ENCODE data around the gene PPP4R2. TPM values are rescaled to one million over a fixed set of nuclear protein-coding genes. Genes with fewer than 3 reads are reported as not detected.

The PPP4R2 gene
- total and polyA plus RNA-seq, 2 donors (not counting 3 experiments of a cell fraction or from before 2014, with no cell fraction given) = 6.5 to 74.4 TPM

DNA sequence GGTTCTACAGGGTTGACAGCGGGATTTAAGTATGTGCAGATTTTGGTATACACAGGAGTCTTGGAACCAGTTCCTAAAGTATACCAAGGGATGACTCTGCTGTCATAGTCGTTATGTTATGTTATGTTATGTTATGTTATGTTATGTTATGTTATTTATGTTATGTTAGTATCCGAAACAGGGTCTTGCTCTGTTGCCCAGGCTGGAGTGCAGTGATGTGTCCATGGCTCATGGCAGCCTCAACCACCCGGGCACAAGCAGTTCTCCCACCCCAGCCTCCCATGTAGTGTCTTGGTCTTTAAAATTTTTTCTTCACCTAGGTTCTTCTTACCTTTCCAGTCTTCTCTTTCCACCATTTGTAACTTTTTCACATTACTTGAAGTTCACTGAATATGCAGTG is 21.7 kb downstream of the PPP4R2 start:
- Histone ChIP-seq H3K4me2 (ENCODE audit: insufficient read depth, low read length) (no peak overlapping the region), H3K9me3 (replicated peaks; ENCODE audit: control insufficient read depth, insufficient read depth, low read length) (no peaks in the 10 kb centered on the region), H3K9ac (replicated peaks; ENCODE audit: extremely low read depth, insufficient read depth, low read length) (no peak overlapping the region), H3K4me1 (ENCODE audit: control insufficient read depth, extremely low read depth, insufficient read depth, low read length) (no peaks in the 10 kb centered on the region), H3K79me2 (ENCODE audit: control insufficient read depth, insufficient read depth, low read length) (peaks cover 99% of the 10 kb centered on the region), H4K20me1 (replicated peaks; ENCODE audit: control insufficient read depth, extremely low read depth, insufficient read depth, low read length) (peaks cover 29% of the 10 kb centered on the region), H2AFZ (ENCODE audit: low read depth, low read length) (no peak overlapping the region), H3K36me3 (ENCODE audit: control insufficient read depth in 2 of 2, extremely low read depth in 1 of 2, insufficient read depth in 2 of 2, low read length in 2 of 2) (no peaks in the 10 kb centered on the region), H3K4me3 (replicated peaks in 1 of 3; ENCODE audit: insufficient read depth in 1 of 3, low read depth in 1 of 3, low read length in 3 of 3) (no peak overlapping the region), H3K9me1 (replicated peaks; ENCODE audit: control insufficient read depth, extremely low read depth, insufficient read depth, low read length) (no peaks in the 10 kb centered on the region), H3K27ac (ENCODE audit: insufficient read depth, low read depth, low read length) (no peak overlapping the region), H3K27me3 (ENCODE audit: control insufficient read depth in 2 of 2, insufficient read depth in 2 of 2, low read length in 2 of 2) (no peaks in the 10 kb centered on the region)
- POLR2A ChIA-PET = no interaction called here
- intact Hi-C loops (cut with micrococcal nuclease) (loop anchor here (2.0 kb wide), 1 partner anchor 19 kb away; no protein-coding TSS in a partner anchor), dilution Hi-C loops (cut with MboI; ENCODE audit: extremely low pct_ligation_motif_present, low sequenced_read_pairs) (no loop called here)
- FAIRE-seq (no peak), DNase-seq (ENCODE audit: low read depth, low spot score) (no peak)
- TF ChIP-seq EZH2 (IDR thresholded peaks at IDR 0.05; ENCODE audit: borderline replicate concordance, low read depth, low read length, severe bottlenecking) = no peak
- TF ChIP-seq FOS (IDR thresholded peaks at IDR 0.05; ENCODE audit: borderline replicate concordance, insufficient read depth, low read length) = no peak
- no peak for TF ChIP-seq MYC (IDR thresholded peaks at IDR 0.05; ENCODE audit: low read depth, low read length)
- no peak for TF ChIP-seq GATA2 (IDR thresholded peaks at IDR 0.05; ENCODE audit: insufficient read depth, insufficient read length, low read depth, low read length)
- TF ChIP-seq POLR2AphosphoS5 (IDR thresholded peaks at IDR 0.05; ENCODE audit: insufficient read depth, low read depth, low read length) = no peak
- TF ChIP-seq POLR2A (IDR thresholded peaks at IDR 0.05; ENCODE audit: low read depth, low read length) = no peak
- TF ChIP-seq, protein P1, sequence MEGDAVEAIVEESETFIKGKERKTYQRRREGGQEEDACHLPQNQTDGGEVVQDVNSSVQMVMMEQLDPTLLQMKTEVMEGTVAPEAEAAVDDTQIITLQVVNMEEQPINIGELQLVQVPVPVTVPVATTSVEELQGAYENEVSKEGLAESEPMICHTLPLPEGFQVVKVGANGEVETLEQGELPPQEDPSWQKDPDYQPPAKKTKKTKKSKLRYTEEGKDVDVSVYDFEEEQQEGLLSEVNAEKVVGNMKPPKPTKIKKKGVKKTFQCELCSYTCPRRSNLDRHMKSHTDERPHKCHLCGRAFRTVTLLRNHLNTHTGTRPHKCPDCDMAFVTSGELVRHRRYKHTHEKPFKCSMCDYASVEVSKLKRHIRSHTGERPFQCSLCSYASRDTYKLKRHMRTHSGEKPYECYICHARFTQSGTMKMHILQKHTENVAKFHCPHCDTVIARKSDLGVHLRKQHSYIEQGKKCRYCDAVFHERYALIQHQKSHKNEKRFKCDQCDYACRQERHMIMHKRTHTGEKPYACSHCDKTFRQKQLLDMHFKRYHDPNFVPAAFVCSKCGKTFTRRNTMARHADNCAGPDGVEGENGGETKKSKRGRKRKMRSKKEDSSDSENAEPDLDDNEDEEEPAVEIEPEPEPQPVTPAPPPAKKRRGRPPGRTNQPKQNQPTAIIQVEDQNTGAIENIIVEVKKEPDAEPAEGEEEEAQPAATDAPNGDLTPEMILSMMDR (IDR thresholded peaks at IDR 0.05; ENCODE audit: extremely low read depth in 1 of 2, insufficient read depth in 1 of 2, low read depth in 1 of 2, low read length in 2 of 2) = no peak
- TF ChIP-seq JUN (IDR thresholded peaks at IDR 0.05; ENCODE audit: borderline replicate concordance, insufficient read depth, insufficient read length, low read depth) = no peak
- TF ChIP-seq, protein P2, sequence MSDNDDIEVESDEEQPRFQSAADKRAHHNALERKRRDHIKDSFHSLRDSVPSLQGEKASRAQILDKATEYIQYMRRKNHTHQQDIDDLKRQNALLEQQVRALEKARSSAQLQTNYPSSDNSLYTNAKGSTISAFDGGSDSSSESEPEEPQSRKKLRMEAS (IDR thresholded peaks at IDR 0.05; ENCODE audit: insufficient read depth, insufficient read length) = no peak
- no TSS peak for BruUV-seq (replicated peaks)
- CTCF ChIA-PET = no interaction called here

Measured in endothelial cell of umbilical vein (primary cell).